Measurements from ENCODE around the gene CFAP46. TPM values are rescaled to one million over a fixed set of nuclear protein-coding genes. Genes with fewer than 3 reads are reported as not detected.

The CFAP46 gene
- total and polyA plus RNA-seq, 2 experiments from 2014 or later, result 3.1 to 5.4 TPM

DNA sequence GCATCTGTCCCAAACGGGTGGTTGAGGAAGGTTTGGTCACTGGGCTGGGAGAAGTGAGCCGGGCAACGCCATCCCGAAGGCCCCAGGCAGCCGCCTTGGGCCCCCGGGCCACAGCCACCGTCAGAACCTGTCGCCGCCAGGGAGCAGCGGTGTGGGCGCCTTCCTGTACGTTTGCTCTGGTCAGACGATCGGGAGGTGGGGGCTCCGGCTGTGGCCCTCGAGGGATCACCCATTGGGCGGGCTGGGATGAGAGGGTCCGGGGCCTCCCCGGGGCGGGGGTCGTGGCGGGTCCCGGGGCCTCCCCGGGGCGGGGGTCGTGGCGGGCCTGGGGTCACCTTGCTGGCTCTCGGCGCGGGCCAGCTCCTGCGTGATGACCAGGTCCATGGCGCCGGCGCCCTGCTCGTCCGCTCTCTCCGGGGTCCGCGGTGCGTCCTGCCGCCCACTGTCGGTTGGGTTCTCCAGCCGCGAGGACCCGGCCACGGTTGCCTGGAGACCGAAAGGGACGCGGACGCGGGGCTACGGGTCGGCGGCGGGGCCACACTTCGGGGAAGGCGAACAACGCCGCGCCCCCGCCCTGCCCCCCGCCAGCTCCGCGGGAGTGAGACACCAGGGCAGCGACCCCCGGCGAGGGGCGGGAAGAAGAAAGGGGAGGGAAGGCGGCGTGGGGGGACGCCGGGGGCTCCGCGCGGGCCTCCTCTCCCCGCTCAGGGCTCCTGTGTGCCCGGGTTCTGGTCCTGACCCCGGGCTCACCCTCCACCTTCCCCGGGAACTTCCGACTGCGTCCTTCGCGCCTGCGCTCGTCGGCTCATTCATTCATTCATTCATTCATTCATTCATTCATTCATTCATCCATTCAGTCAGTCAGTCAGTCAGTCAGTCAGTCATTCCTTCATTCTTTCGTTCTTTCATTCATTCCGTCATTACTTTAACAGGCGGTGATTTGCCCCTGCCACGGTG is at the start of gene CFAP46 (continued):
- TF ChIP-seq, protein P1, sequence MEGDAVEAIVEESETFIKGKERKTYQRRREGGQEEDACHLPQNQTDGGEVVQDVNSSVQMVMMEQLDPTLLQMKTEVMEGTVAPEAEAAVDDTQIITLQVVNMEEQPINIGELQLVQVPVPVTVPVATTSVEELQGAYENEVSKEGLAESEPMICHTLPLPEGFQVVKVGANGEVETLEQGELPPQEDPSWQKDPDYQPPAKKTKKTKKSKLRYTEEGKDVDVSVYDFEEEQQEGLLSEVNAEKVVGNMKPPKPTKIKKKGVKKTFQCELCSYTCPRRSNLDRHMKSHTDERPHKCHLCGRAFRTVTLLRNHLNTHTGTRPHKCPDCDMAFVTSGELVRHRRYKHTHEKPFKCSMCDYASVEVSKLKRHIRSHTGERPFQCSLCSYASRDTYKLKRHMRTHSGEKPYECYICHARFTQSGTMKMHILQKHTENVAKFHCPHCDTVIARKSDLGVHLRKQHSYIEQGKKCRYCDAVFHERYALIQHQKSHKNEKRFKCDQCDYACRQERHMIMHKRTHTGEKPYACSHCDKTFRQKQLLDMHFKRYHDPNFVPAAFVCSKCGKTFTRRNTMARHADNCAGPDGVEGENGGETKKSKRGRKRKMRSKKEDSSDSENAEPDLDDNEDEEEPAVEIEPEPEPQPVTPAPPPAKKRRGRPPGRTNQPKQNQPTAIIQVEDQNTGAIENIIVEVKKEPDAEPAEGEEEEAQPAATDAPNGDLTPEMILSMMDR (conservative IDR thresholded peaks at IDR 0.05; ENCODE audit: low read depth in 2 of 2), result 0 out of 4 replicates have a peak, but pooled peaks of 1 of the 2 experiments have one; percentile 10

DNA sequence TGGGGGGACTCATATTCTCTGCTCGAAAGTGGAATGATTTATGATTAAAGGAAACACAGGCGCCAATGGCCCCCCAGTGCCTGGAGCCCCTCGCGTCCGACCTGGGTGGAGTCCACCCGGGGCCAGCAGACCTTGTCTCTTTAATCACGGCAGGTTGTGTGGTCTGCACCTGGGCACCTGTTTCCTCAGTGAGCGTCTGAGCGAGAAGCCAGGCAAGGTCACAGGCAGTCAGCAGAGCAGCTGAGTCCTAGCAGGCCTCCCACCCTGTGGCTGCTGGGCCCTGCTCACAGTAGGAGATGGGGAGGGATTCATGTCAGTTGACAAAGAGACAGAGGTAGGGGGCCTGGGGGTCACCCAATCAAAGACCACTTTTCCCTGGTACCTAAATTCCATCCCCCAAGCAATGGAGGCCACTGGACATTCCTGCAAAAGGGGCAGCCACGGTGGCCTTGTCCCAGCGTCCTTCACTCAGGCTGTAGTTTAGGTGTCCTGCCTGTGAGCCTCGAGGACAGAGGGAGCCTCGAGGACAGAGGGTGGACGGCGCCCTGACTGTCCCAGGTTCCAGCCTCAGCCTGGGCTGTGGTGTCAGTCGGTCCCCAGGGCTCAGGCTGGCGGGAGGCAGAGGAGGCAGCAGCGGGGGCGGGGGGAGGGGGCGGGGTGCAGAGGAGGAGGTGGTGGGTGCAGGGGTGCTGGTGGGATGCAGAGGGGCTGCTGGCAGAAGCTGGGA is 49.5 kb upstream of the CFAP46 start:
- H3K4me2 ChIP-seq, result no peak overlapping the region
- H3K9me2 ChIP-seq (ENCODE audit: insufficient read depth), result no peaks in the 10 kb centered on the region
- no peaks in the 10 kb centered on the region for H3K79me2 ChIP-seq (replicated peaks; ENCODE audit: insufficient read depth)
- H3K4me3 Mint-ChIP-seq, result no peak overlapping the region
- no peak overlapping the region for H3K27ac ChIP-seq (ENCODE audit: low read depth)
- H3K27me3 Mint-ChIP-seq (ENCODE audit: insufficient read depth, low read depth, poor library complexity), result peaks cover 2% of the 10 kb centered on the region
- H3K4me3 ChIP-seq, result no peak overlapping the region
- no peaks in the 10 kb centered on the region for H3K27me3 ChIP-seq (ENCODE audit: insufficient read depth)
- no peak overlapping the region for H2AFZ ChIP-seq
- H3K4me1 ChIP-seq (ENCODE audit: insufficient read depth), result no peaks in the 10 kb centered on the region
- H3K27ac Mint-ChIP-seq, result no peak overlapping the region; the same call in 1 of the 2 replicates
- H3F3A ChIP-seq (replicated peaks; ENCODE audit: low read depth), result no peaks in the 10 kb centered on the region
- H3K9me3 Mint-ChIP-seq, result no peaks in the 10 kb centered on the region
- H4K20me1 ChIP-seq (replicated peaks; ENCODE audit: insufficient read depth), result no peaks in the 10 kb centered on the region
- H3K36me3 Mint-ChIP-seq (ENCODE audit: low read depth), result no peaks in the 10 kb centered on the region
- ATAC-seq (no peak), DNase-seq (ENCODE audit: low spot score) (no peak)
- no peaks in the 10 kb centered on the region for H3K36me3 ChIP-seq (ENCODE audit: insufficient read depth)
- H3K4me1 Mint-ChIP-seq, result no peaks in the 10 kb centered on the region
- TF ChIP-seq, protein P2, sequence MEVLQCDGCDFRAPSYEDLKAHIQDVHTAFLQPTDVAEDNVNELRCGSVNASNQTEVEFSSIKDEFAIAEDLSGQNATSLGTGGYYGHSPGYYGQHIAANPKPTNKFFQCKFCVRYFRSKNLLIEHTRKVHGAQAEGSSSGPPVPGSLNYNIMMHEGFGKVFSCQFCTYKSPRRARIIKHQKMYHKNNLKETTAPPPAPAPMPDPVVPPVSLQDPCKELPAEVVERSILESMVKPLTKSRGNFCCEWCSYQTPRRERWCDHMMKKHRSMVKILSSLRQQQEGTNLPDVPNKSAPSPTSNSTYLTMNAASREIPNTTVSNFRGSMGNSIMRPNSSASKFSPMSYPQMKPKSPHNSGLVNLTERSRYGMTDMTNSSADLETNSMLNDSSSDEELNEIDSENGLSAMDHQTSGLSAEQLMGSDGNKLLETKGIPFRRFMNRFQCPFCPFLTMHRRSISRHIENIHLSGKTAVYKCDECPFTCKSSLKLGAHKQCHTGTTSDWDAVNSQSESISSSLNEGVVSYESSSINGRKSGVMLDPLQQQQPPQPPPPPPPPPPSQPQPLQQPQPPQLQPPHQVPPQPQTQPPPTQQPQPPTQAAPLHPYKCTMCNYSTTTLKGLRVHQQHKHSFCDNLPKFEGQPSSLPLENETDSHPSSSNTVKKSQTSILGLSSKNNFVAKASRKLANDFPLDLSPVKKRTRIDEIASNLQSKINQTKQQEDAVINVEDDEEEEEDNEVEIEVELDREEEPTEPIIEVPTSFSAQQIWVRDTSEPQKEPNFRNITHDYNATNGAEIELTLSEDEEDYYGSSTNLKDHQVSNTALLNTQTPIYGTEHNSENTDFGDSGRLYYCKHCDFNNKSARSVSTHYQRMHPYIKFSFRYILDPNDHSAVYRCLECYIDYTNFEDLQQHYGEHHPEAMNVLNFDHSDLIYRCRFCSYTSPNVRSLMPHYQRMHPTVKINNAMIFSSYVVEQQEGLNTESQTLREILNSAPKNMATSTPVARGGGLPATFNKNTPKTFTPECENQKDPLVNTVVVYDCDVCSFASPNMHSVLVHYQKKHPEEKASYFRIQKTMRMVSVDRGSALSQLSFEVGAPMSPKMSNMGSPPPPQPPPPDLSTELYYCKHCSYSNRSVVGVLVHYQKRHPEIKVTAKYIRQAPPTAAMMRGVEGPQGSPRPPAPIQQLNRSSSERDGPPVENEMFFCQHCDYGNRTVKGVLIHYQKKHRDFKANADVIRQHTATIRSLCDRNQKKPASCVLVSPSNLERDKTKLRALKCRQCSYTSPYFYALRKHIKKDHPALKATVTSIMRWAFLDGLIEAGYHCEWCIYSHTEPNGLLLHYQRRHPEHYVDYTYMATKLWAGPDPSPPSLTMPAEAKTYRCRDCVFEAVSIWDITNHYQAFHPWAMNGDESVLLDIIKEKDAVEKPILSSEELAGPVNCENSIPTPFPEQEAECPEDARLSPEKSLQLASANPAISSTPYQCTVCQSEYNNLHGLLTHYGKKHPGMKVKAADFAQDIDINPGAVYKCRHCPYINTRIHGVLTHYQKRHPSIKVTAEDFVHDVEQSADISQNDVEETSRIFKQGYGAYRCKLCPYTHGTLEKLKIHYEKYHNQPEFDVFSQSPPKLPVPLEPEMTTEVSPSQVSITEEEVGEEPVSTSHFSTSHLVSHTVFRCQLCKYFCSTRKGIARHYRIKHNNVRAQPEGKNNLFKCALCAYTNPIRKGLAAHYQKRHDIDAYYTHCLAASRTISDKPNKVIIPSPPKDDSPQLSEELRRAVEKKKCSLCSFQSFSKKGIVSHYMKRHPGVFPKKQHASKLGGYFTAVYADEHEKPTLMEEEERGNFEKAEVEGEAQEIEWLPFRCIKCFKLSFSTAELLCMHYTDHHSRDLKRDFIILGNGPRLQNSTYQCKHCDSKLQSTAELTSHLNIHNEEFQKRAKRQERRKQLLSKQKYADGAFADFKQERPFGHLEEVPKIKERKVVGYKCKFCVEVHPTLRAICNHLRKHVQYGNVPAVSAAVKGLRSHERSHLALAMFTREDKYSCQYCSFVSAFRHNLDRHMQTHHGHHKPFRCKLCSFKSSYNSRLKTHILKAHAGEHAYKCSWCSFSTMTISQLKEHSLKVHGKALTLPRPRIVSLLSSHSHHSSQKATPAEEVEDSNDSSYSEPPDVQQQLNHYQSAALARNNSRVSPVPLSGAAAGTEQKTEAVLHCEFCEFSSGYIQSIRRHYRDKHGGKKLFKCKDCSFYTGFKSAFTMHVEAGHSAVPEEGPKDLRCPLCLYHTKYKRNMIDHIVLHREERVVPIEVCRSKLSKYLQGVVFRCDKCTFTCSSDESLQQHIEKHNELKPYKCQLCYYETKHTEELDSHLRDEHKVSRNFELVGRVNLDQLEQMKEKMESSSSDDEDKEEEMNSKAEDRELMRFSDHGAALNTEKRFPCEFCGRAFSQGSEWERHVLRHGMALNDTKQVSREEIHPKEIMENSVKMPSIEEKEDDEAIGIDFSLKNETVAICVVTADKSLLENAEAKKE (CRISPR knock-in tag; IDR thresholded peaks at IDR 0.05), result no peak
- TF ChIP-seq, protein P3, sequence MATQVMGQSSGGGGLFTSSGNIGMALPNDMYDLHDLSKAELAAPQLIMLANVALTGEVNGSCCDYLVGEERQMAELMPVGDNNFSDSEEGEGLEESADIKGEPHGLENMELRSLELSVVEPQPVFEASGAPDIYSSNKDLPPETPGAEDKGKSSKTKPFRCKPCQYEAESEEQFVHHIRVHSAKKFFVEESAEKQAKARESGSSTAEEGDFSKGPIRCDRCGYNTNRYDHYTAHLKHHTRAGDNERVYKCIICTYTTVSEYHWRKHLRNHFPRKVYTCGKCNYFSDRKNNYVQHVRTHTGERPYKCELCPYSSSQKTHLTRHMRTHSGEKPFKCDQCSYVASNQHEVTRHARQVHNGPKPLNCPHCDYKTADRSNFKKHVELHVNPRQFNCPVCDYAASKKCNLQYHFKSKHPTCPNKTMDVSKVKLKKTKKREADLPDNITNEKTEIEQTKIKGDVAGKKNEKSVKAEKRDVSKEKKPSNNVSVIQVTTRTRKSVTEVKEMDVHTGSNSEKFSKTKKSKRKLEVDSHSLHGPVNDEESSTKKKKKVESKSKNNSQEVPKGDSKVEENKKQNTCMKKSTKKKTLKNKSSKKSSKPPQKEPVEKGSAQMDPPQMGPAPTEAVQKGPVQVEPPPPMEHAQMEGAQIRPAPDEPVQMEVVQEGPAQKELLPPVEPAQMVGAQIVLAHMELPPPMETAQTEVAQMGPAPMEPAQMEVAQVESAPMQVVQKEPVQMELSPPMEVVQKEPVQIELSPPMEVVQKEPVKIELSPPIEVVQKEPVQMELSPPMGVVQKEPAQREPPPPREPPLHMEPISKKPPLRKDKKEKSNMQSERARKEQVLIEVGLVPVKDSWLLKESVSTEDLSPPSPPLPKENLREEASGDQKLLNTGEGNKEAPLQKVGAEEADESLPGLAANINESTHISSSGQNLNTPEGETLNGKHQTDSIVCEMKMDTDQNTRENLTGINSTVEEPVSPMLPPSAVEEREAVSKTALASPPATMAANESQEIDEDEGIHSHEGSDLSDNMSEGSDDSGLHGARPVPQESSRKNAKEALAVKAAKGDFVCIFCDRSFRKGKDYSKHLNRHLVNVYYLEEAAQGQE (IDR thresholded peaks at IDR 0.05; ENCODE audit: unreplicated experiment), result no peak
- no peak for TF ChIP-seq NANOG (IDR thresholded peaks at IDR 0.05; ENCODE audit: borderline replicate concordance)
- no peak for TF ChIP-seq ZNF114 (CRISPR knock-in tag; IDR thresholded peaks at IDR 0.05)
- no peak for TF ChIP-seq POLR2AphosphoS5 (IDR thresholded peaks at IDR 0.05; ENCODE audit: low read depth)
- TF ChIP-seq EZH2 (IDR thresholded peaks at IDR 0.05; ENCODE audit: low read depth, unreplicated experiment), result no peak
- TF ChIP-seq CREB1 (CRISPR knock-in tag; IDR thresholded peaks at IDR 0.05; ENCODE audit: low read depth), result no peak
